H1 (cell line): ENCODE results near the gene RRAS2. TPM values are rescaled to one million over a fixed set of nuclear protein-coding genes. Genes with fewer than 3 reads are reported as not detected.

Source experiments
- CTCF ChIA-PET: fragments of 300-600 bp; sonication (Branson Sonifier 250); formaldehyde crosslinking; loops from one replicate; lab custom pipeline; 2021; ENCODE audit not compliant: partially characterized antibody; lab: Charles Lee
- POLR2A ChIA-PET: fragments of 300-600 bp; sonication (Branson Sonifier 250); formaldehyde crosslinking; loops from one replicate; lab custom pipeline; 2021; ENCODE audit warnings: inconsistent platforms; ENCODE audit not compliant: partially characterized antibody; lab: Charles Lee
- DNase-seq, 2 experiments: peaks; one replicate each; pipeline versions ENCODE4 v3.0.0 to v3.0.0-alpha.2; 2010 to 2022; ENCODE audit warnings: low spot score in 2 of 2, low read depth in 1 of 2, mixed read lengths in 1 of 2
- FAIRE-seq: peaks from 2 replicates; lab custom pipeline; 2011; peaks lifted over from hg19 to GRCh38; lab: Jason Lieb, UNC
- H2AFZ ChIP-seq: 2 replicates; pipeline ENCODE4 v1.8.1; 2012; ENCODE audit warnings: low read length, inconsistent platforms
- H2AK5ac ChIP-seq: 2 replicates; pipeline ENCODE4 v1.6.1; 2013; ENCODE audit warnings: low read depth, low read length
- H2BK120ac ChIP-seq: replicated peaks from 2 replicates; pipeline ENCODE3; 2013; ENCODE audit warnings: low read depth, low read length, inconsistent platforms
- H2BK12ac ChIP-seq: 2 replicates; pipeline ENCODE4 v1.6.1; 2013; ENCODE audit warnings: low read depth, low read length
- H2BK15ac ChIP-seq: 2 replicates; pipeline ENCODE4 v1.6.1; 2013; ENCODE audit warnings: low read length
- H2BK20ac ChIP-seq: 2 replicates; pipeline ENCODE4 v1.6.1; 2013; ENCODE audit warnings: low read length
- H2BK5ac ChIP-seq: 2 replicates; pipeline ENCODE4 v1.6.1; 2013; ENCODE audit warnings: low read depth, low read length
- H3K14ac ChIP-seq: 2 replicates; pipeline ENCODE4 v1.6.1; 2013; ENCODE audit warnings: inconsistent platforms; ENCODE audit not compliant: insufficient read length
- H3K18ac ChIP-seq: 2 replicates; pipeline ENCODE4 v1.6.1; 2013; ENCODE audit warnings: low read length; ENCODE audit errors: extremely low read depth
- H3K23ac ChIP-seq: 2 replicates; pipeline ENCODE4 v1.6.1; 2013; ENCODE audit warnings: inconsistent platforms; ENCODE audit not compliant: insufficient read length
- H3K23me2 ChIP-seq: 2 replicates; pipeline ENCODE4 v1.6.1; 2013; ENCODE audit warnings: low read depth, low read length
- H3K27ac ChIP-seq: 2 replicates; pipeline ENCODE4 v1.6.1; 2011; ENCODE audit warnings: low read depth, low read length, inconsistent platforms
- H3K27me3 ChIP-seq, 4 experiments: replicated peaks in 1 of 4; 1 replicate in 1 of 4; 2 replicates in 3 of 4; pipeline versions ENCODE4 v1.6.1 to v1.8.1; 2011 to 2013; ENCODE audit warnings: low read length in 3 of 4, mild to moderate bottlenecking in 3 of 4, inconsistent platforms in 2 of 4, mixed read lengths in 2 of 4, moderate library complexity in 1 of 4; ENCODE audit not compliant: control insufficient read depth in 3 of 4, insufficient read depth in 3 of 4; ENCODE audit errors: extremely low read depth in 1 of 4
- H3K36me3 ChIP-seq, 4 experiments: 2 replicates each; pipeline versions ENCODE4 v1.6.1 to v1.8.1; 2011 to 2013; ENCODE audit warnings: mild to moderate bottlenecking in 4 of 4, low read length in 3 of 4, moderate library complexity in 2 of 4, control low read depth in 1 of 4, inconsistent platforms in 1 of 4; ENCODE audit not compliant: insufficient read depth in 4 of 4, control insufficient read depth in 2 of 4
- H3K4ac ChIP-seq: replicated peaks from 2 replicates; pipeline ENCODE3; 2013; ENCODE audit warnings: low read length, low read depth, mixed read lengths, inconsistent platforms; ENCODE audit not compliant: insufficient read length
- H3K4me1 ChIP-seq, 4 experiments: replicated peaks in 1 of 4; 1 replicate in 1 of 4; 2 replicates in 3 of 4; pipeline versions ENCODE4 v1.6.1 to v1.8.1; 2011 to 2013; ENCODE audit warnings: low read length in 3 of 4, inconsistent platforms in 2 of 4, mixed read lengths in 1 of 4; ENCODE audit not compliant: insufficient read depth in 4 of 4, control insufficient read depth in 3 of 4
- H3K4me2 ChIP-seq, 2 experiments: 2 replicates each; pipeline versions ENCODE4 v1.6.1 to v1.8.1; 2011 to 2013; ENCODE audit warnings: low read depth in 2 of 2, low read length in 2 of 2, control low read depth in 1 of 2, inconsistent platforms in 1 of 2, mild to moderate bottlenecking in 1 of 2; ENCODE audit not compliant: insufficient read depth in 1 of 2
- H3K4me3 ChIP-seq, 4 experiments: fragments of 200-600, 300-600 bp in 1 of 4; sonication (generic), shearing (Covaris generic), sonication (Bioruptor Twin) in 1 of 4; 2 replicates each; pipeline versions ENCODE4 v1.5.1 to v1.8.1; 2011 to 2016; ENCODE audit warnings: low read length in 4 of 4, low read depth in 3 of 4, control low read depth in 2 of 4, inconsistent platforms in 2 of 4, mild to moderate bottlenecking in 2 of 4, mixed read lengths in 1 of 4, moderate library complexity in 1 of 4; ENCODE audit not compliant: insufficient read depth in 2 of 4; ENCODE audit errors: extremely low read depth in 1 of 4
- H3K56ac ChIP-seq: replicated peaks from 2 replicates; pipeline ENCODE3; 2013; ENCODE audit warnings: low read depth, mild to moderate bottlenecking, mixed read lengths, low read length, inconsistent platforms; ENCODE audit not compliant: insufficient read length
- H3K79me1 ChIP-seq: 2 replicates; pipeline ENCODE4 v1.6.1; 2013; ENCODE audit warnings: low read depth, low read length, control low read depth
- H3K79me2 ChIP-seq, 2 experiments: 2 replicates each; pipeline versions ENCODE4 v1.6.1 to v1.8.1; 2012 to 2013; ENCODE audit warnings: low read length in 2 of 2, mild to moderate bottlenecking in 2 of 2, inconsistent platforms in 1 of 2; ENCODE audit not compliant: insufficient read depth in 2 of 2, control insufficient read depth in 1 of 2
- H3K9ac ChIP-seq, 4 experiments: replicated peaks in 1 of 4; 1 replicate in 1 of 4; 2 replicates in 3 of 4; pipeline versions ENCODE4 v1.6.1 to v1.8.1; 2011 to 2013; ENCODE audit warnings: low read depth in 3 of 4, low read length in 3 of 4, control low read depth in 2 of 4, mild to moderate bottlenecking in 2 of 4, moderate library complexity in 2 of 4, inconsistent platforms in 1 of 4; ENCODE audit errors: extremely low read depth in 1 of 4
- H3K9me3 ChIP-seq, 2 experiments: 2 replicates each; pipeline versions ENCODE4 v1.6.1 to v1.8.1; 2012 to 2013; ENCODE audit warnings: mild to moderate bottlenecking in 2 of 2, moderate library complexity in 2 of 2, control low read depth in 1 of 2, inconsistent platforms in 1 of 2, low read depth in 1 of 2, low read length in 1 of 2, mixed read lengths in 1 of 2; ENCODE audit not compliant: insufficient read depth in 2 of 2
- H4K20me1 ChIP-seq, 2 experiments: replicated peaks in 1 of 2; 2 replicates each; pipeline versions ENCODE3 to v1.8.1; 2011 to 2013; ENCODE audit warnings: inconsistent platforms in 2 of 2, low read length in 2 of 2, mild to moderate bottlenecking in 1 of 2; ENCODE audit not compliant: insufficient read depth in 2 of 2, control insufficient read depth in 1 of 2
- H4K5ac ChIP-seq: 2 replicates; pipeline ENCODE4 v1.6.1; 2013; ENCODE audit warnings: low read length, low read depth, mixed read lengths, inconsistent platforms; ENCODE audit not compliant: insufficient read length
- H4K8ac ChIP-seq: 2 replicates; pipeline ENCODE4 v1.8.0; 2013; ENCODE audit warnings: mild to moderate bottlenecking, moderate library complexity, low read length, inconsistent platforms; ENCODE audit not compliant: insufficient read depth; ENCODE audit errors: extremely low read depth
- H4K91ac ChIP-seq: replicated peaks from 2 replicates; pipeline ENCODE3; 2013; ENCODE audit warnings: low read length, mixed read lengths, inconsistent platforms; ENCODE audit not compliant: insufficient read length
- CTCF ChIP-seq, 3 experiments: IDR thresholded peaks; 1 replicate in 2 of 3; 2 replicates in 1 of 3; pipeline versions ENCODE4 v1.5.1 to v1.6.1; 2011; ENCODE audit warnings: low read length in 3 of 3, mild to moderate bottlenecking in 3 of 3, inconsistent platforms in 2 of 3, low read depth in 1 of 3, moderate library complexity in 1 of 3; ENCODE audit not compliant: insufficient read depth in 1 of 3; ENCODE audit errors: control extremely low read depth in 1 of 3
- RAD21 ChIP-seq, 2 experiments: IDR thresholded peaks in 1 of 2; conservative IDR thresholded peaks in 1 of 2; 2 replicates each; pipeline ENCODE4 v1.6.1; 2011; ENCODE audit warnings: low read depth in 2 of 2, low read length in 2 of 2, improper control_type of control experiment in 1 of 2, inconsistent platforms in 1 of 2, mild to moderate bottlenecking in 1 of 2, moderate library complexity in 1 of 2
- SP4 ChIP-seq: IDR thresholded peaks from 2 replicates; pipeline ENCODE4 v1.6.1; 2012; ENCODE audit warnings: low read length, inconsistent platforms
- SRF ChIP-seq: IDR thresholded peaks from 2 replicates; pipeline ENCODE4 v1.6.1; 2011; ENCODE audit warnings: mild to moderate bottlenecking, low read depth, low read length, moderate library complexity
- TBP ChIP-seq: IDR thresholded peaks from 2 replicates; pipeline ENCODE4 v1.6.1; 2011; ENCODE audit warnings: low read depth, low read length, improper control_type of control experiment
- WGBS, 2 experiments: shearing (Covaris generic) in 1 of 2; methylation state at CpG; one replicate each; pipeline versions ENCODE4 v1.1.6 to v1.1.7; 2013 to 2015; ENCODE audit warnings: low lambda C conversion rate in 2 of 2, mixed read lengths in 2 of 2, inconsistent platforms in 1 of 2, low coverage in 1 of 2, missing lambda C conversion rate in 1 of 2; ENCODE audit not compliant: insufficient replicate concordance in 2 of 2, insufficient coverage in 1 of 2, insufficient read length in 1 of 2; ENCODE audit errors: extremely low coverage in 1 of 2, missing lambda C conversion rate in 1 of 2; 5-methylcytosine and 5-hydroxymethylcytosine counted together
- polyA plus RNA-seq, 7 experiments: library from polyadenylated mRNA; depleted of rRNA in 3 of 7; stranded (reverse) in 5 of 7; unstranded in 2 of 7; fragments of >200 nt in 5 of 7; fragments of 200-250 nt in 2 of 7; gene quantifications; 1 replicate in 5 of 7; 2 replicates in 1 of 7; 4 replicates in 1 of 7; pipeline versions ENCODE4 v1.2.1 to v1.2.3, GENCODE V29; 2011 to 2013; ENCODE audit warnings: missing spikeins in 2 of 7, mixed read lengths in 2 of 7
- total RNA-seq: library from RNA; stranded (reverse); fragmentation: NEBNext Ultra II Directional; extraction: Animal tissue kit (Norgen Biotek cat#: 25700); gene quantifications from 2 replicates; pipeline ENCODE4 v1.2.1, GENCODE V29; 2021

RRAS2 gene
- total and polyA plus RNA-seq, 2 of the 8 experiments (the other 6 are each of a cell fraction or from before 2014, with no cell fraction given) = 72.3 to 234 TPM

- POLR2A ChIA-PET = interaction anchor here (0.7 to 2.4 kb wide), 8 partner anchors 9 to 95 kb away, joined by 3 to 9 read pairs (median 3); no protein-coding TSS in a partner anchor
- Histone ChIP-seq H3K4me1 (peaks cover 0 to 24% (median 7%) of the 10 kb centered on the region in 4 experiments; a peak in 6 of 7 replicates), H3K9ac (no peak overlapping the region), H4K20me1 (peaks cover 19 to 20% of the 10 kb centered on the region in 2 experiments), H4K8ac (no peak overlapping the region), H4K91ac (no peak overlapping the region), H3K23ac (no peak overlapping the region), H3K27me3 (no peaks in the 10 kb centered on the region), H3K56ac (no peak overlapping the region), H3K9me3 (no peaks in the 10 kb centered on the region), H3K18ac (no peak overlapping the region), H3K23me2 (no peaks in the 10 kb centered on the region), H3K4me3 (no peak overlapping the region), H2BK120ac (no peak overlapping the region), H3K27ac (no peak overlapping the region), H3K14ac (no peak overlapping the region), H2BK15ac (no peak overlapping the region), H4K5ac (no peak overlapping the region), H3K4me2 (no peak overlapping the region), H2AFZ (no peak overlapping the region), H2BK20ac (no peak overlapping the region), H3K79me1 (peaks cover 10% of the 10 kb centered on the region; the same call in 1 of the 2 replicates), H3K79me2 (peaks cover 40 to 99% of the 10 kb centered on the region in 2 experiments), H2BK12ac (no peak overlapping the region), H2BK5ac (no peak overlapping the region), H3K36me3 (no peaks in the 10 kb centered on the region), H2AK5ac (no peak overlapping the region), H3K4ac (no peak overlapping the region)
- 61% methylated on average over 5 of the region's 5 CpGs; no CpG with 5 or more reads in 1 of the 2 experiments for WGBS, 2 experiments
- no peak for TF ChIP-seq SRF
- TF ChIP-seq TBP = no peak
- peak in 2 of 3 experiments; percentile 29 to 69; a peak in 2 of 4 replicates for TF ChIP-seq CTCF (IDR thresholded peaks at IDR 0.05; ENCODE audit: control extremely low read depth in 1 of 3, insufficient read depth in 1 of 3, low read depth in 1 of 3, low read length in 3 of 3)
- TF ChIP-seq SP4 = no peak
- TF ChIP-seq RAD21 (IDR thresholded peaks at IDR 0.05 in 1 of 2, conservative IDR thresholded peaks at IDR 0.05 in 1 of 2; ENCODE audit: low read depth in 2 of 2, low read length in 2 of 2) = peak in 1 of 2 experiments; percentile 36; a peak in 2 of 4 replicates
- no peak for FAIRE-seq
- no peak for DNase-seq
- CTCF ChIA-PET = interaction anchor here (0.6 to 17.5 kb wide), 44 partner anchors 8 to 187 kb away, joined by 3 to 312 read pairs (median 4); partner anchors contain the start of gene RRAS2
Measured at GRCh38 chr11:14308114-14308896, 50.7 kb downstream of the RRAS2 start.
